GM18861 (cell line): ENCODE data around the gene SIRPD.
"Not testable (repeated sequence)": the region's sequence is repeated elsewhere in the genome, so short reads cannot be mapped to it uniquely, and the experiment has no call there.

ENCODE experiments used
- ATAC-seq: cut with Tn5 transposase; IDR thresholded peaks from one replicate; pipeline ENCODE4 v1.9.1; 2021; ENCODE audit not compliant: unreplicated experiment

Gene SIRPD

GRCh38 chr20:1557605-1558004, at the start of gene SIRPD:
Gene SIRPD (minus strand): TSS chr20:1557705. CDS start chr20:1557653, 52 bp downstream.
- ATAC-seq, result no peak

- no peak for ATAC-seq
Measured at GRCh38 chr20:1600736-1601135, 43.2 kb upstream of the SIRPD start.

- ATAC-seq, result no peak
Measured at GRCh38 chr20:1595333-1595732, 37.8 kb upstream of the SIRPD start.

GRCh38 chr20:1588533-1589460, 31.3 kb upstream of the SIRPD start:
- no peak for ATAC-seq

- no peak for ATAC-seq
Measured at GRCh38 chr20:1587781-1588532, 30.5 kb upstream of the SIRPD start.

- ATAC-seq, result no peak
Measured at GRCh38 chr20:1579488-1579887, 22.0 kb upstream of the SIRPD start.

- ATAC-seq, result no peak
Measured at GRCh38 chr20:1577906-1578305, 20.4 kb upstream of the SIRPD start.

GRCh38 chr20:1577313-1577712, 19.8 kb upstream of the SIRPD start:
- ATAC-seq, result not testable (repeated sequence)

- no peak for ATAC-seq
Measured at GRCh38 chr20:1576641-1577040, 19.1 kb upstream of the SIRPD start.

- ATAC-seq, result not testable (repeated sequence)
Measured at GRCh38 chr20:1576003-1576402, 18.5 kb upstream of the SIRPD start.

GRCh38 chr20:1571583-1571982, 14.1 kb upstream of the SIRPD start:
- ATAC-seq, result not testable (repeated sequence)

- ATAC-seq, result no peak
Measured at GRCh38 chr20:1569415-1569881, 11.9 kb upstream of the SIRPD start.

GRCh38 chr20:1568163-1568490, 10.6 kb upstream of the SIRPD start:
- no peak for ATAC-seq

- ATAC-seq, result no peak
Measured at GRCh38 chr20:1567392-1568162, 10.1 kb upstream of the SIRPD start.

- ATAC-seq, result no peak
Measured at GRCh38 chr20:1566701-1567100, 9.2 kb upstream of the SIRPD start.

GRCh38 chr20:1565461-1565860, 8.0 kb upstream of the SIRPD start:
- ATAC-seq, result no peak

GRCh38 chr20:1563598-1563997, 6.1 kb upstream of the SIRPD start:
- no peak for ATAC-seq

- ATAC-seq, result no peak
Measured at GRCh38 chr20:1562622-1563021, 5.1 kb upstream of the SIRPD start.

GRCh38 chr20:1561350-1561749, 3.8 kb upstream of the SIRPD start:
- ATAC-seq, result no peak

GRCh38 chr20:1555952-1556351, 1.6 kb downstream of the SIRPD start:
- no peak for ATAC-seq

GRCh38 chr20:1539816-1540419, 17.6 kb downstream of the SIRPD start:
- no peak for ATAC-seq
